ENCODE measurements around the gene ALPK1.

Gene ALPK1

GRCh38 chr4:112329672-112330375, 32.7 kb downstream of the ALPK1 start:
- DNase-seq, result no peak

DNA sequence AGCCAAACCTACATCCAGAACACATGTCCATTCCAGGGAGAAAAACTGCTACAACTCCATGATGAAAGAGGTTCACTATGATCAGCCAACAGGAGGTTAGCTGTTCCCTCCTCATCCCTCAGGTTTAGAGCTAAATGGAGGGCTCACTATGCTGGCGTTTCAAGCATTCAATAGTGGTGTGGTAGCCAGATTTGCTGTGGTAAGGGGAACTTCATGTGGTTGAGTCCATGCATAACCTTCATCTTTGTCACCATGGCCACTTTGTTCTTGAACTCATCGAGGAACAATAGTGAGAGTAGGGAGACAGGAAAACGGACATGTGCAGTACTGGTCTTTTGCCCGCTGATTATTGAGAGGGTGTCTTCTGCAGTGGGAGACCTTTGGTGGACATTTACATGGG, 33.8 kb downstream of the ALPK1 start:
- no peak for DNase-seq

DNA sequence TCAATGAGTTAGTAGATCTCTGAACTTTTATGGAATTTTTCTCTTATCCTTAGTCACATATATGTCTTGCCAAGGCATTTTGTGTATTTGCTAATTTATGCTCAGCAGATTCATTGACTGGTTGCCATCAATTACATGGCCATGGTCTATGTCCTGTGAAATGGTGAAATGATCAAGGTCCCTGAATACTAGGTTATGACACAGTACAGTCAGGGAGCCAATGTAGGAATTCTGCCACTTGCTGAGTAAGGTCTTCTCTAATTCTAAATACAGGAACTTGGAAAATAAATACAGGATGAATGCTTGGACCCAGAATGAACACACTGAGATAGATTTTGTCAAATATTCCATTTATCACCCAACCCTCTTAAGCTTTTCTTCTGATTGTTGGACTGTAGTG, 35.2 kb downstream of the ALPK1 start:
- no peak for DNase-seq

DNA sequence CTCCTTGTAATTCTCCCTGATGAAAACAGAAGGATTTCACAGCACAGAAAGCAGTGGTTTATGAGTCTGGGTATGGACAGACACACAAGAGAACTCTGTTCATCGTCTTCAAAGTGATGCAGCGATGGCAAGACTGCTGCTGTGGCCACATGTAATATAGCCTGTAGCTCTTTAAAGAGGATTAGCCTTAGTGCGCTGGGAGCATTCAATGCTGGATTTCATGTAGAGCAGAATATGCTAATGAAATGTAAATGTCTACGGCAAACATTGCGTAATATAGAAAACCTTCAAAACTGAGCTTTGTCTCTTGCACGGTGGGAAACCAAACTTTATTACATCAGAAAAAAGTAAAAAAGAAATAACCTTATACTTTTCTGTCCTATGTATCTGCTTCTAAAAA, 42.9 kb downstream of the ALPK1 start:
- DNase-seq, result no peak

GRCh38 chr4:112341033-112341432, 43.9 kb downstream of the ALPK1 start:
- no peak for DNase-seq

GRCh38 chr4:112343330-112344080, 46.3 kb downstream of the ALPK1 start:
- no peak for DNase-seq

DNA sequence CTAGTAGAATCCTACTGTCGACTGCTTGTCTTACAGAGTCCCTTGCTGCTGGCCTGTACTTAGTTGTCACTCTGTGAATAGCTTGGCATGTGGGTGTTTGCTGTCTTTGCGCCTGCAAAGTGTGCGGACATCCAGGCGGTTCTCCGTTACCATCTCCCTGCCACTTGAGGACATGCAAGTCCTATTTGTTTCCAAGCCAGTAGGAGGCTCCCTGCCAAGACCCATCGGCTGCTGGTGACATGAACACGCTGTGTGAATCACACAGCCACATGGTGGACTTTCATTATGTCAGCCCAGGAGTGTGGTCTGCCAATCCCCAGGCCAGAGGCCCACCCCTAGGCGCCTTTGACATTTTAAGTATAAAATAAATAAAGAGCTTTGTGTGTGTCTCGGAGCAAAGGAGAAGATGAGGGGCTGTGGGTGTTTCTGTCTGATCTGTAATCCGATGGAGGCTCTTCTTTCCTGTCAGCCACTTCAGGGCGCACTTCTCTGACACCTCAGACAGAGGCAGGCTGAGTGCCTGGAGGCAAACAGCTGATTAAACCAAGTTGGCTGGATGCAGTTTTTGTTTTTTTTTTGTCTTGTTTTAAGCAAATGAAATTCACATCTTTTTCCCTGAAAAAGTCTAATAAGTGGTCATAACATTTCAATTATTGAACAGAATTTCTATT, 51.5 kb downstream of the ALPK1 start:
- no peak for DNase-seq

GRCh38 chr4:112352736-112353135, 55.6 kb downstream of the ALPK1 start:
- no peak for DNase-seq

DNA sequence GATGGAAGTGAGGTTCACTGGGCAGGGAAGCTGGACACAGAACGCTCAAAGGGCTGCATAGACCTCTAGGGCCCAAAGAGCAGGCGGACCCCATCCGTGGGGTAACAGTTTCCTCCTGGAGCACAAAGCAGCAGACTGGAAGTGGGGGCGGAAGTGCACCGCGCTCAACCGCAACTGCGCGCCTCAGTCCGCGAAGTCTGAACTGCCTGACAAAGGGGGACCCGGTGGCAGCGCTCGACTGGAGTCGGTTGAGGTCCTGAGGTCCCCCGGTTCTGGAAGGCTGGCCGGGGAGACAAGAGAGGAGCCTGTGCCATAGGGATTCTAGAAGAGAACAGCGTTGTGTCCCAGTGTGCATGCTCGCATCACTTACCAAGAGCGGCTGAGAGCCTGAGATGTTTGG, 58.5 kb downstream of the ALPK1 start:
- DNase-seq, result no peak

DNA sequence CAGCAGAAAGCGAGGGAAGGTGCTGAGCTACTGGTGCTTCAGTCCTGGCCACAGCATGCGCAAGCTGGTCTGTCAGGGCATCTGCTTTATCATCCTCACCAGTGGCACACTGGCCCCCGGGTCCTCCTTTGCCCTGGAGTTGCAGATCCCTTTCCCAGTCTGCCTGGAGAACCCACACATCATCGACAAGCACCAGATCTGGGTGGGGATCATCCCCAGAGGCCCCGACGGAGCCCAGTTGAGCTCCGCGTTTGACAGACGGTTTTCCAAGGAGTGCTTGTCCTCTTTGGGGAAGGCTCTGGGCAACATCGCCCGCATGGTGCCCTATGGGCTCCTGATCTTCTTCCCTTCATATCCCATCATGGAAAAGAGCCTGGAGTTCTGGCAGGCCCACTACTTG, 60.3 kb downstream of the ALPK1 start:
- no peak for DNase-seq

- DNase-seq, result no peak
Measured at GRCh38 chr4:112357897-112358296, 60.7 kb downstream of the ALPK1 start.

GRCh38 chr4:112358415-112358814, 61.2 kb downstream of the ALPK1 start:
- no peak for DNase-seq

DNA sequence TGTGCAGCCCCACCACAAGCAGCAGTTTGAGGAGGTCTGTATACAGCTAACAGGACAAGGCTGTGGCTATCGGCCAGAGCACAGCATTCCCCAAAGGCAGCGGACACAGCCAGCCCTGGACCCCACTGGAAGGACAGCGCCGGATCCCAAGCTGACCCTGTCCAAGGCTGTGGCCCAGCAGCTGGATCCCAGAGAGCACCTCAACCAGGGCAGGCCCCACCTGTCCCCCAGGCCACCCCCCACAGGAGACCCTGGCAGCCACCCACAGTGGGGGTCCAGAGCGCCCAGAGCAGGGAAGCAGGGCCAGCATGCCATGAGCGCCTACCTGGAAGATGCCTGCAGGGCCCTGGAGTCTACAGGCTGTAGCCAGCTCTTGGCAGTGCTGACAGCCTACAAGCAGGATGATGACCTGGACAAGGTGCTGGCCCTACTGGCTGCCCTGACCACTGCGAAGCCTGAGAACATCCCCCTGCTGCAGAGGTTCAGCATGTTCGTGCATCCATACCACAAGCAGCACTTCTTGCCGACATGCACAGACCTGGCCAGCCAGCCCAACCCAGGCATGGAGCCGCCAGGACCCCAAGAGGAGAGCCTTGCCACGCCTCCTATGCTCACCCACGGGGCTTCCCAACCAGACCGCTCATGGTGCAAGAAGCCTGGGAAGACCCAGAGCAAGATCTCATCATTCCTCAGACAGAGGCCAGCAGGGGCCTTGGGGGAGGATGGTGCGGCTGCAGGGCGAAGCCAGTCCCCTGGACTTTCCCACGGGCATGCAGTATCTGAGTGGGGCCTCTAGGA, 62.0 kb downstream of the ALPK1 start:
- no peak for DNase-seq

DNA sequence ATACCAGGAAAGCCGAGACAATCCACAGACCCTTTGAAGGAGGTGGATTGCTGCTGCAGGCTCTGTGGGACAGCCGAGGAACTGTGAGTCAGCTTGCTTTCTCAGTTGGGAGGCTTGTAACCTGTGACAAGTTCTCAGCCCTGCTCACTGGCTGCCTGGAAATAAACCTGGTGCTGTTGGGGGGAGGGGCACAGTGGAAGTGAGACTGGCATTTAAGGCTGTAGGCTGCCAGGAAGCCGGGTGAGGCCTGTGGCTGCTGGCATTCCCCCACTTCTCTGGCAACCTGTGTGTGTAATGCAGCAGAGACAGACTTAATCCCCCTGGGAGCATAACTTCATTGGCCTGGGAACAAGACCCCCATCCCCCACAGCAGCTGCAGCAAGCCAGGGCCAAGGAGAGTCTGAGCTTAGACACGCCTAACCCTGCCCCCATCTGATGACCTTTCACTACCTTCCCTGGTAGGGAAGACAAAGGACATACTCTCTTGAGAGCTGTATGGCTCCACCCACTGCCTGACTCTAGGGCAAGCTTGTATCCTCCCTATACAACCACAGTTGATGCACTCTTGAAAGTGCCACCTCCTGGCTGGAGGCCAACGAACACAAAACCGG, 64.1 kb downstream of the ALPK1 start:
- DNase-seq, result no peak

DNA sequence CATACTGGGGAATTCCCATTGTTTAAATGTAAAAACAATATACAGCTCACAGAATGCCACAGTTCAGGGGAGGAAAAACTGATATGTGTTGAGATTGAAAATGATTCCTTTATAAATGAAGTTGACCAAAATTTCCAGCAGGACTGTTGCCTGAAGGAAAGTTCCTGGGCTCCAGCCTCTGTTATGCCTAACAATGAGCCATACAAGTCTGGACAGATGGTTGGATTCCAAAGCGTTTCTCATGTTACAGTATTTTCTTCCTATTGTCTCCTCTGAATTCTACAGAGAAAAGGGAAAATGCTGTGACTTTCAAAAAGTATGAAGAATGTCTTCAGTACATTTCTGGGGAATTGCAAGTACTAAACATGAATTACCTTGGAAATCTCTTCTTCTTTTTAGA, 73.3 kb downstream of the ALPK1 start:
- no peak for DNase-seq

DNA sequence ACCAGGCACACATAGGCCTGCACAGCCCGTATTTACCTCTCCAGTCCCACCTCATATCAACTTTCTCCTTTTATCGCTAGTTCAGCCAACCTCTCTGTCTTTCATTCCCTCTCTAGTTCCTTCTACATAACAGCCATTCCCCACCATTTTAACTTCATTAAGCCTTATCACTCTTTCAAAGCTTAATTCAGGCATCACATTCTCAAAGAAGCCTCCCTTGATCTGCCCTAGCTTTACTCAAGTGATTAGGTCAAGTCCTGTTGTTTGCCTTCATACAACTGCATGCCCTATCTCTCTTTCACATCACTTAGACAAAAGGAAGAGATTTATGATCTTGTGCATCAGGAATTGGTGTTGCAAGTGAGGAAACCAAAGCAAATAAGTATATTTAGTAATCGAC, 74.2 kb downstream of the ALPK1 start:
- DNase-seq, result no peak

- no peak for DNase-seq
Measured at GRCh38 chr4:112374850-112375249, 77.7 kb downstream of the ALPK1 start.

DNA sequence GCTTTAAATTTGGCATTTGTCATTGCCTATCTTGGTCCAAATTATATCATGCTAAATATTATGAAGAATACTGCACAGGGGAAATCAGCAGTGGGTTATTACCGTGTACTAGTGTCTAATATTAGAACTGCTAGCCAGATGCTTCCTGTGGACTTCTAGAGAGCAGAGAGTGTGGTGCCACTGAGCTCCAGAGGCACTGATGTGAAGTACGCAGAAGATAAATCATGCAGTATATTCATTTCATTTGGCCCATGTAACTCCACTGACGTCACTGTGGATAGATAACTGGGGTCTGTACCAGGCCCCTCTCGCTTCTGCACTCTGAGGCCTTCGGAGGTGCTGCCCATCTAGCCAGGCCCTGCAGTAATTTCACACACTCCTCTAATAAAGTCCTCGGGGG, 80.0 kb downstream of the ALPK1 start:
- DNase-seq, result no peak

DNA sequence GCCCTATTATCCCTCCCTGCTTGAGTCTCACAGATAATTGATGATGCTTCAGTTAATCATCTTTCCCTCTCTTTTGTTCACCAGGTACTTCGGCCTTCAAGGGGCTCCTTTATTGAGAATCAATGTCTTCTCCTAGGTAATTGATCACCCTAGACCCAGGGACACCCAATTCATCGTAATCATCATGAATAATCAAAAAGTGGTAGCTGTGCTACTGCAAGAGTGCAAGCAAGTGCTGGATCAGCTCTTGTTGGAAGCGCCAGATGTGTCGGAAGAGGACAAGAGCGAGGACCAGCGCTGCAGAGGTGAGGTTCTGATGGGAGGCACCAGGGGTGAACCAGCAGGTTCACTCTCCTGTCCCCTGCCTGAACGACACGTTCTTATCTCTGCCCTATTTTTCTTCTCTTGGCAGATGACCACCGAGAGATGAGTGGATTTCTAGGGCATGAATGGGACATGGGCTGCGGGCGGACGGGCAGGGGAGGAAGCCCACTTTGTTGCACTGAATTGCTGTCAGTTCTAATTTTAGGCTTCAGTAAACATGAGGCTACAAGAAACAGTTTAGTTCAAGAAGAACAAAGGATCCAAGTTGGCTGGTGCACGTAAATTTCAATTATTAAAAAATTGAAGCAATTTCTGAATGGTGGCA, 80.5 kb downstream of the ALPK1 start:
- no peak for DNase-seq

DNA sequence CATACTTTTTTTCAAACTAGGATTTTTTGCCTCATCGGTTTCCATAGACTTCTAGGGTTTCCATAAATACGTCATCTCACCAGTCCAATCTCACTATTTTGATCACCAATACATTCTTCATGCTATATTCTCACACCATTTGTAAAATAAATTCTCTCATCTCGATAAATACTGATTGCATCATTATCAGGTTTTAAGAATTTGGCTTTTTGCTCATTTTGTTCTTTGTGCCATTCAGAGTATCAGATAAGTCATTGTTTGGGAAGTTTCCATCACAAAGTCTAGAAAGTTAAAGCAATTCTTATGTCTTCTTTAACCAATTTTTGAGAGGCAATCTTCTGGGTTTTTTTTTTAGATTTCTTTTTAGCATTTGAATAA, 81.1 kb downstream of the ALPK1 start:
- no peak for DNase-seq

- DNase-seq, result no peak
Measured at GRCh38 chr4:112378858-112379257, 81.7 kb downstream of the ALPK1 start.

GRCh38 chr4:112379306-112379705, 82.1 kb downstream of the ALPK1 start:
- no peak for DNase-seq
